Measurements from ENCODE around the gene ST6GAL1. TPM values are rescaled to one million over a fixed set of nuclear protein-coding genes. Genes with fewer than 3 reads are reported as not detected.

Gene ST6GAL1
- total and polyA plus RNA-seq, 2 experiments from 2014 or later = 17.6 to 65.1 TPM

DNA sequence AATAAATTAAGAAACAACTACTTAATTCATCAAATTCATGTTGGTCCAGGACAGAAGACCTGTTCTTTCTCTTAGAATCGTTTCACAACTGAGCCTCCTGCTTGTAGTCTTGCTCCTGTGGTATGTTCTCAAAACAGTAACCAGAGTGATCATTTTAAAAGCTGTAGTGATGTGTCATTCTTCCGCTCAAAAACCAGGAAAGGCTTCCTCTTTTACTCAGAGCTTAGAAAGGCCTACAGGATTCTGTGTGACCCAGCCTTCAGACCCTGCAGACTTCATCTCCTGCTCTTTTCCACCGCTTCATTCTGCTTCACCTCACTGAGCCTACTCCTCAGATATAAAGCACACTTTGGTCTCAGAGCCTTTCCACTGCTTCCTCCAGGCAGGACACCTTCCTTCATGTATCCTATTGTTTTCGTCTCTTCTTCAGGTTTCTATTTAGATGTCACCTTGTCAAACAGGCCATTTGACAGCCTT is 22.7 kb downstream of the ST6GAL1 start:
- Mint-ChIP-seq H3K27me3 (ENCODE audit: insufficient read depth, low read depth, poor library complexity) (peaks cover 5% of the 10 kb centered on the region), H3K4me3 (no peak overlapping the region), H3K9me3 (peaks cover 8% of the 10 kb centered on the region), H3K36me3 (ENCODE audit: low read depth) (peaks cover 88% of the 10 kb centered on the region), H3K27ac (no peak overlapping the region), H3K4me1 (peaks cover 26% of the 10 kb centered on the region)
- ATAC-seq (no peak), DNase-seq (ENCODE audit: low spot score) (no peak)
- Histone ChIP-seq H3K4me2 (no peak overlapping the region), H3K79me2 (replicated peaks; ENCODE audit: insufficient read depth) (peaks cover 96% of the 10 kb centered on the region), H3K4me3 (no peak overlapping the region), H3F3A (replicated peaks; ENCODE audit: low read depth) (no peaks in the 10 kb centered on the region), H3K36me3 (ENCODE audit: insufficient read depth) (0 out of 2 replicates have a peak, but pooled peaks cover 4% of the 10 kb centered on the region), H4K20me1 (replicated peaks; ENCODE audit: insufficient read depth) (peaks cover 25% of the 10 kb centered on the region), H3K4me1 (ENCODE audit: insufficient read depth) (no peaks in the 10 kb centered on the region; the same call in none of the 2 replicates), H2AFZ (no peak overlapping the region), H3K9me2 (ENCODE audit: insufficient read depth) (no peaks in the 10 kb centered on the region), H3K27me3 (ENCODE audit: insufficient read depth) (no peaks in the 10 kb centered on the region), H3K27ac (ENCODE audit: low read depth) (no peak overlapping the region)
- TF ChIP-seq ZNF114 (CRISPR knock-in tag; IDR thresholded peaks at IDR 0.05) = no peak
- no peak for TF ChIP-seq NANOG (IDR thresholded peaks at IDR 0.05; ENCODE audit: borderline replicate concordance)
- no peak for TF ChIP-seq STAT1 (IDR thresholded peaks at IDR 0.05; ENCODE audit: unreplicated experiment)
- TF ChIP-seq, protein P1, sequence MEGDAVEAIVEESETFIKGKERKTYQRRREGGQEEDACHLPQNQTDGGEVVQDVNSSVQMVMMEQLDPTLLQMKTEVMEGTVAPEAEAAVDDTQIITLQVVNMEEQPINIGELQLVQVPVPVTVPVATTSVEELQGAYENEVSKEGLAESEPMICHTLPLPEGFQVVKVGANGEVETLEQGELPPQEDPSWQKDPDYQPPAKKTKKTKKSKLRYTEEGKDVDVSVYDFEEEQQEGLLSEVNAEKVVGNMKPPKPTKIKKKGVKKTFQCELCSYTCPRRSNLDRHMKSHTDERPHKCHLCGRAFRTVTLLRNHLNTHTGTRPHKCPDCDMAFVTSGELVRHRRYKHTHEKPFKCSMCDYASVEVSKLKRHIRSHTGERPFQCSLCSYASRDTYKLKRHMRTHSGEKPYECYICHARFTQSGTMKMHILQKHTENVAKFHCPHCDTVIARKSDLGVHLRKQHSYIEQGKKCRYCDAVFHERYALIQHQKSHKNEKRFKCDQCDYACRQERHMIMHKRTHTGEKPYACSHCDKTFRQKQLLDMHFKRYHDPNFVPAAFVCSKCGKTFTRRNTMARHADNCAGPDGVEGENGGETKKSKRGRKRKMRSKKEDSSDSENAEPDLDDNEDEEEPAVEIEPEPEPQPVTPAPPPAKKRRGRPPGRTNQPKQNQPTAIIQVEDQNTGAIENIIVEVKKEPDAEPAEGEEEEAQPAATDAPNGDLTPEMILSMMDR (conservative IDR thresholded peaks at IDR 0.05; ENCODE audit: low read depth in 2 of 2) = no peak
- TF ChIP-seq, protein P2, sequence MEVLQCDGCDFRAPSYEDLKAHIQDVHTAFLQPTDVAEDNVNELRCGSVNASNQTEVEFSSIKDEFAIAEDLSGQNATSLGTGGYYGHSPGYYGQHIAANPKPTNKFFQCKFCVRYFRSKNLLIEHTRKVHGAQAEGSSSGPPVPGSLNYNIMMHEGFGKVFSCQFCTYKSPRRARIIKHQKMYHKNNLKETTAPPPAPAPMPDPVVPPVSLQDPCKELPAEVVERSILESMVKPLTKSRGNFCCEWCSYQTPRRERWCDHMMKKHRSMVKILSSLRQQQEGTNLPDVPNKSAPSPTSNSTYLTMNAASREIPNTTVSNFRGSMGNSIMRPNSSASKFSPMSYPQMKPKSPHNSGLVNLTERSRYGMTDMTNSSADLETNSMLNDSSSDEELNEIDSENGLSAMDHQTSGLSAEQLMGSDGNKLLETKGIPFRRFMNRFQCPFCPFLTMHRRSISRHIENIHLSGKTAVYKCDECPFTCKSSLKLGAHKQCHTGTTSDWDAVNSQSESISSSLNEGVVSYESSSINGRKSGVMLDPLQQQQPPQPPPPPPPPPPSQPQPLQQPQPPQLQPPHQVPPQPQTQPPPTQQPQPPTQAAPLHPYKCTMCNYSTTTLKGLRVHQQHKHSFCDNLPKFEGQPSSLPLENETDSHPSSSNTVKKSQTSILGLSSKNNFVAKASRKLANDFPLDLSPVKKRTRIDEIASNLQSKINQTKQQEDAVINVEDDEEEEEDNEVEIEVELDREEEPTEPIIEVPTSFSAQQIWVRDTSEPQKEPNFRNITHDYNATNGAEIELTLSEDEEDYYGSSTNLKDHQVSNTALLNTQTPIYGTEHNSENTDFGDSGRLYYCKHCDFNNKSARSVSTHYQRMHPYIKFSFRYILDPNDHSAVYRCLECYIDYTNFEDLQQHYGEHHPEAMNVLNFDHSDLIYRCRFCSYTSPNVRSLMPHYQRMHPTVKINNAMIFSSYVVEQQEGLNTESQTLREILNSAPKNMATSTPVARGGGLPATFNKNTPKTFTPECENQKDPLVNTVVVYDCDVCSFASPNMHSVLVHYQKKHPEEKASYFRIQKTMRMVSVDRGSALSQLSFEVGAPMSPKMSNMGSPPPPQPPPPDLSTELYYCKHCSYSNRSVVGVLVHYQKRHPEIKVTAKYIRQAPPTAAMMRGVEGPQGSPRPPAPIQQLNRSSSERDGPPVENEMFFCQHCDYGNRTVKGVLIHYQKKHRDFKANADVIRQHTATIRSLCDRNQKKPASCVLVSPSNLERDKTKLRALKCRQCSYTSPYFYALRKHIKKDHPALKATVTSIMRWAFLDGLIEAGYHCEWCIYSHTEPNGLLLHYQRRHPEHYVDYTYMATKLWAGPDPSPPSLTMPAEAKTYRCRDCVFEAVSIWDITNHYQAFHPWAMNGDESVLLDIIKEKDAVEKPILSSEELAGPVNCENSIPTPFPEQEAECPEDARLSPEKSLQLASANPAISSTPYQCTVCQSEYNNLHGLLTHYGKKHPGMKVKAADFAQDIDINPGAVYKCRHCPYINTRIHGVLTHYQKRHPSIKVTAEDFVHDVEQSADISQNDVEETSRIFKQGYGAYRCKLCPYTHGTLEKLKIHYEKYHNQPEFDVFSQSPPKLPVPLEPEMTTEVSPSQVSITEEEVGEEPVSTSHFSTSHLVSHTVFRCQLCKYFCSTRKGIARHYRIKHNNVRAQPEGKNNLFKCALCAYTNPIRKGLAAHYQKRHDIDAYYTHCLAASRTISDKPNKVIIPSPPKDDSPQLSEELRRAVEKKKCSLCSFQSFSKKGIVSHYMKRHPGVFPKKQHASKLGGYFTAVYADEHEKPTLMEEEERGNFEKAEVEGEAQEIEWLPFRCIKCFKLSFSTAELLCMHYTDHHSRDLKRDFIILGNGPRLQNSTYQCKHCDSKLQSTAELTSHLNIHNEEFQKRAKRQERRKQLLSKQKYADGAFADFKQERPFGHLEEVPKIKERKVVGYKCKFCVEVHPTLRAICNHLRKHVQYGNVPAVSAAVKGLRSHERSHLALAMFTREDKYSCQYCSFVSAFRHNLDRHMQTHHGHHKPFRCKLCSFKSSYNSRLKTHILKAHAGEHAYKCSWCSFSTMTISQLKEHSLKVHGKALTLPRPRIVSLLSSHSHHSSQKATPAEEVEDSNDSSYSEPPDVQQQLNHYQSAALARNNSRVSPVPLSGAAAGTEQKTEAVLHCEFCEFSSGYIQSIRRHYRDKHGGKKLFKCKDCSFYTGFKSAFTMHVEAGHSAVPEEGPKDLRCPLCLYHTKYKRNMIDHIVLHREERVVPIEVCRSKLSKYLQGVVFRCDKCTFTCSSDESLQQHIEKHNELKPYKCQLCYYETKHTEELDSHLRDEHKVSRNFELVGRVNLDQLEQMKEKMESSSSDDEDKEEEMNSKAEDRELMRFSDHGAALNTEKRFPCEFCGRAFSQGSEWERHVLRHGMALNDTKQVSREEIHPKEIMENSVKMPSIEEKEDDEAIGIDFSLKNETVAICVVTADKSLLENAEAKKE (CRISPR knock-in tag; IDR thresholded peaks at IDR 0.05) = no peak
- no peak for TF ChIP-seq EZH2 (IDR thresholded peaks at IDR 0.05; ENCODE audit: low read depth, unreplicated experiment)
- TF ChIP-seq ZNF331 (CRISPR knock-in tag; IDR thresholded peaks at IDR 0.05; ENCODE audit: low read depth) = no peak
- no peak for TF ChIP-seq POLR2AphosphoS5 (IDR thresholded peaks at IDR 0.05; ENCODE audit: low read depth)
- TF ChIP-seq CREB1 (CRISPR knock-in tag; IDR thresholded peaks at IDR 0.05; ENCODE audit: low read depth) = no peak
- TF ChIP-seq, protein P3, sequence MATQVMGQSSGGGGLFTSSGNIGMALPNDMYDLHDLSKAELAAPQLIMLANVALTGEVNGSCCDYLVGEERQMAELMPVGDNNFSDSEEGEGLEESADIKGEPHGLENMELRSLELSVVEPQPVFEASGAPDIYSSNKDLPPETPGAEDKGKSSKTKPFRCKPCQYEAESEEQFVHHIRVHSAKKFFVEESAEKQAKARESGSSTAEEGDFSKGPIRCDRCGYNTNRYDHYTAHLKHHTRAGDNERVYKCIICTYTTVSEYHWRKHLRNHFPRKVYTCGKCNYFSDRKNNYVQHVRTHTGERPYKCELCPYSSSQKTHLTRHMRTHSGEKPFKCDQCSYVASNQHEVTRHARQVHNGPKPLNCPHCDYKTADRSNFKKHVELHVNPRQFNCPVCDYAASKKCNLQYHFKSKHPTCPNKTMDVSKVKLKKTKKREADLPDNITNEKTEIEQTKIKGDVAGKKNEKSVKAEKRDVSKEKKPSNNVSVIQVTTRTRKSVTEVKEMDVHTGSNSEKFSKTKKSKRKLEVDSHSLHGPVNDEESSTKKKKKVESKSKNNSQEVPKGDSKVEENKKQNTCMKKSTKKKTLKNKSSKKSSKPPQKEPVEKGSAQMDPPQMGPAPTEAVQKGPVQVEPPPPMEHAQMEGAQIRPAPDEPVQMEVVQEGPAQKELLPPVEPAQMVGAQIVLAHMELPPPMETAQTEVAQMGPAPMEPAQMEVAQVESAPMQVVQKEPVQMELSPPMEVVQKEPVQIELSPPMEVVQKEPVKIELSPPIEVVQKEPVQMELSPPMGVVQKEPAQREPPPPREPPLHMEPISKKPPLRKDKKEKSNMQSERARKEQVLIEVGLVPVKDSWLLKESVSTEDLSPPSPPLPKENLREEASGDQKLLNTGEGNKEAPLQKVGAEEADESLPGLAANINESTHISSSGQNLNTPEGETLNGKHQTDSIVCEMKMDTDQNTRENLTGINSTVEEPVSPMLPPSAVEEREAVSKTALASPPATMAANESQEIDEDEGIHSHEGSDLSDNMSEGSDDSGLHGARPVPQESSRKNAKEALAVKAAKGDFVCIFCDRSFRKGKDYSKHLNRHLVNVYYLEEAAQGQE (IDR thresholded peaks at IDR 0.05; ENCODE audit: unreplicated experiment) = no peak
- no peak for TF ChIP-seq EZH2phosphoT487 (IDR thresholded peaks at IDR 0.05; ENCODE audit: unreplicated experiment)
- TF ChIP-seq JUNB (IDR thresholded peaks at IDR 0.05; ENCODE audit: unreplicated experiment) = no peak
